ENCODE measurements around the gene PRR3.
A peak's percentile ranks its signal among the peaks of the same experiment; 100 is the strongest.

PRR3 gene

GRCh38 chr6:30560930-30561329 is 3.8 kb downstream of the PRR3 start:
- TF ChIP-seq ZFX (IDR thresholded peaks at IDR 0.05) (no peak), CTCF (conservative IDR thresholded peaks at IDR 0.05) (no peak)
- no peak overlapping the region for H3K27ac ChIP-seq

- H3K27ac ChIP-seq, result no peak overlapping the region
- no peak for TF ChIP-seq ZFX (IDR thresholded peaks at IDR 0.05)
- no peak for TF ChIP-seq CTCF (conservative IDR thresholded peaks at IDR 0.05)
Observed at GRCh38 chr6:30562470-30563425, 5.7 kb downstream of the PRR3 start.

- no peak overlapping the region for H3K27ac ChIP-seq
- no peak for TF ChIP-seq ZFX (IDR thresholded peaks at IDR 0.05)
- TF ChIP-seq CTCF (conservative IDR thresholded peaks at IDR 0.05), result no peak
Observed at GRCh38 chr6:30564114-30564513, 7.0 kb downstream of the PRR3 start.

GRCh38 chr6:30565772-30566171 is 8.7 kb downstream of the PRR3 start:
- H3K27ac ChIP-seq, result 0 out of 2 replicates have a peak overlapping the region, but pooled peaks have one; percentile 18
- no peak for TF ChIP-seq CTCF (conservative IDR thresholded peaks at IDR 0.05)
- no peak for TF ChIP-seq ZFX (IDR thresholded peaks at IDR 0.05)

- no peak overlapping the region for H3K27ac ChIP-seq
- no peak for TF ChIP-seq CTCF (conservative IDR thresholded peaks at IDR 0.05)
- TF ChIP-seq ZFX (IDR thresholded peaks at IDR 0.05), result no peak
Observed at GRCh38 chr6:30568245-30568644, 11.2 kb downstream of the PRR3 start.

GRCh38 chr6:30570263-30570662 is 13.2 kb downstream of the PRR3 start:
- TF ChIP-seq CTCF (conservative IDR thresholded peaks at IDR 0.05) (no peak), ZFX (IDR thresholded peaks at IDR 0.05) (no peak)

GRCh38 chr6:30570740-30571074 is 13.6 kb downstream of the PRR3 start:
- TF ChIP-seq CTCF (conservative IDR thresholded peaks at IDR 0.05) (no peak), ZFX (IDR thresholded peaks at IDR 0.05) (no peak)
- peak overlapping the region; percentile 81 for H3K27ac ChIP-seq

More at GRCh38 chr6:30570263-30570662, 13.2 kb downstream of the PRR3 start:
- H3K27ac ChIP-seq, result peak overlapping the region; percentile 81
